Kidney (tissue), 14 donors: ENCODE data around the gene CFAP210. TPM values are rescaled to one million over a fixed set of nuclear protein-coding genes. Genes with fewer than 3 reads are reported as not detected.

Source experiments
- DNase-seq, 5 donors: peaks; one replicate each; pipeline ENCODE4 v3.0.0-alpha.2; 2013 to 2020
- FAIRE-seq: peaks from 2 replicates; lab custom pipeline; 2012; peaks lifted over from hg19 to GRCh38; lab: Jason Lieb, UNC
- H3K27ac ChIP-seq, 2 donors: one replicate each; pipeline ENCODE4 v1.7.0; 2013; ENCODE audit warnings: low read depth in 2 of 2, low read length in 2 of 2, inconsistent platforms in 1 of 2
- H3K27me3 ChIP-seq: one replicate; pipeline ENCODE4 v1.7.1; 2013; ENCODE audit warnings: low read length, inconsistent platforms; ENCODE audit not compliant: control insufficient read depth, insufficient read depth
- H3K36me3 ChIP-seq, 3 donors: one replicate each; pipeline versions ENCODE4 v1.7.0 to v1.7.1; 2013; ENCODE audit warnings: low read length in 3 of 3, control low read depth in 1 of 3, inconsistent platforms in 1 of 3; ENCODE audit not compliant: insufficient read depth in 3 of 3, control insufficient read depth in 2 of 3
- H3K4me1 ChIP-seq, 3 donors: one replicate each; pipeline versions ENCODE4 v1.7.0 to v1.7.1; 2013; ENCODE audit warnings: low read length in 3 of 3, inconsistent platforms in 1 of 3, low read depth in 1 of 3; ENCODE audit not compliant: control insufficient read depth in 2 of 3, insufficient read depth in 2 of 3
- H3K4me3 ChIP-seq, 3 donors: one replicate each; pipeline versions ENCODE4 v1.7.0 to v1.8.1; 2013; ENCODE audit warnings: low read length in 3 of 3, control low read depth in 1 of 3, inconsistent platforms in 1 of 3
- H3K9ac ChIP-seq, 3 donors: one replicate each; pipeline versions ENCODE4 v1.7.0 to v1.7.1; 2013; ENCODE audit warnings: low read length in 3 of 3, control low read depth in 1 of 3, inconsistent platforms in 1 of 3
- H3K9me3 ChIP-seq, 3 donors: one replicate each; pipeline versions ENCODE4 v1.7.0 to v1.7.1; 2013; ENCODE audit warnings: low read length in 3 of 3, control low read depth in 1 of 3, inconsistent platforms in 1 of 3; ENCODE audit not compliant: control insufficient read depth in 2 of 3, insufficient read depth in 1 of 3
- intact Hi-C: fragments of 100-400 bp; cut with DNase I; formaldehyde crosslinking; loops from one replicate; pipeline ENCODE4 v1.11.1; 2022
- polyA plus RNA-seq: library from polyadenylated mRNA; stranded (reverse); fragments of 350-450 nt; fragmentation: Illumina TruSeq; extraction: RNeasy Lipid Tissue Mini Kit (QIAGEN cat#74804); gene quantifications from one replicate; pipeline ENCODE4 v1.2.3, GENCODE V29; 2014; ENCODE audit warnings: low read depth, low replicate concordance; ENCODE audit not compliant: insufficient read depth
- total RNA-seq: library from RNA; stranded (reverse); fragmentation: NEBNext Ultra II Directional; extraction: Animal tissue kit (Norgen Biotek cat#: 25700); gene quantifications from one replicate; pipeline ENCODE4 v1.2.1, GENCODE V29; 2021
- TF ChIP-seq, protein P1 (sequence below): IDR thresholded peaks from 3 replicates; pipeline ENCODE4 v1.5.1; 2012; ENCODE audit warnings: mild to moderate bottlenecking, moderate library complexity, borderline replicate concordance; ENCODE audit not compliant: insufficient read depth; ENCODE audit errors: extremely low read depth
- donor health status: control.
- donor health status: control.
- donor health status: control.
- donor health status: control.
- donor health status: control.
- donor health status: DM: yes; HTN: yes; CAD: no.
- donor health status: Normal renal cell carcinoma (clear cell type).

CFAP210 gene
- total and polyA plus RNA-seq, 2 donors from 2014 or later, result 0.60 to 0.65 TPM

DNA sequence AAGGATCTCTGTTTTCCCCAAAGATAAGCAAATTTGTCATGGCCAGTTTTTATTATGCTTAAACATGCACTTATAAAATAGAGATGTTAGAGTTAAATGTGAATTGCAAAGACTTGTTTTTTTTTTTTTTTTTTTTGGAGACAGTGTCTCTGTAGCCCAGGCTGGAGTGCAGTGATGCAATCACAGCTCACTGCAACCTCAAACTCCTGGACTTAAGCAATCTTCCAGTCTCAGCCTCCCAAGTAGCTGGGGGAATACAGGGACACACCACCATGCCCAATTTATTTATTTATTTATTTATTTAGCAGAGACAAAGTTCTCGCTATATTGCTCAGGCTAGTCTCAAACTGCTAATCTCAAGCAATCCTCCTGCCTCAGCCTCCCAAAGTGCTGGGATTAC lies 15.1 kb upstream of the CFAP210 start:
- Histone ChIP-seq H3K9me3 (no peaks in the 10 kb centered on the region), H3K4me3 (no peak overlapping the region), H3K27me3 (no peaks in the 10 kb centered on the region), H3K9ac (no peak overlapping the region), H3K4me1 (peaks cover 0 to 2% (median 0%) of the 10 kb centered on the region in 3 donors), H3K36me3 (no peaks in the 10 kb centered on the region), H3K27ac (no peak overlapping the region)
- no peak for FAIRE-seq
- no peak for DNase-seq
- TF ChIP-seq, protein P1, sequence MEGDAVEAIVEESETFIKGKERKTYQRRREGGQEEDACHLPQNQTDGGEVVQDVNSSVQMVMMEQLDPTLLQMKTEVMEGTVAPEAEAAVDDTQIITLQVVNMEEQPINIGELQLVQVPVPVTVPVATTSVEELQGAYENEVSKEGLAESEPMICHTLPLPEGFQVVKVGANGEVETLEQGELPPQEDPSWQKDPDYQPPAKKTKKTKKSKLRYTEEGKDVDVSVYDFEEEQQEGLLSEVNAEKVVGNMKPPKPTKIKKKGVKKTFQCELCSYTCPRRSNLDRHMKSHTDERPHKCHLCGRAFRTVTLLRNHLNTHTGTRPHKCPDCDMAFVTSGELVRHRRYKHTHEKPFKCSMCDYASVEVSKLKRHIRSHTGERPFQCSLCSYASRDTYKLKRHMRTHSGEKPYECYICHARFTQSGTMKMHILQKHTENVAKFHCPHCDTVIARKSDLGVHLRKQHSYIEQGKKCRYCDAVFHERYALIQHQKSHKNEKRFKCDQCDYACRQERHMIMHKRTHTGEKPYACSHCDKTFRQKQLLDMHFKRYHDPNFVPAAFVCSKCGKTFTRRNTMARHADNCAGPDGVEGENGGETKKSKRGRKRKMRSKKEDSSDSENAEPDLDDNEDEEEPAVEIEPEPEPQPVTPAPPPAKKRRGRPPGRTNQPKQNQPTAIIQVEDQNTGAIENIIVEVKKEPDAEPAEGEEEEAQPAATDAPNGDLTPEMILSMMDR, result no peak
- intact Hi-C loops, result no loop called here

DNA sequence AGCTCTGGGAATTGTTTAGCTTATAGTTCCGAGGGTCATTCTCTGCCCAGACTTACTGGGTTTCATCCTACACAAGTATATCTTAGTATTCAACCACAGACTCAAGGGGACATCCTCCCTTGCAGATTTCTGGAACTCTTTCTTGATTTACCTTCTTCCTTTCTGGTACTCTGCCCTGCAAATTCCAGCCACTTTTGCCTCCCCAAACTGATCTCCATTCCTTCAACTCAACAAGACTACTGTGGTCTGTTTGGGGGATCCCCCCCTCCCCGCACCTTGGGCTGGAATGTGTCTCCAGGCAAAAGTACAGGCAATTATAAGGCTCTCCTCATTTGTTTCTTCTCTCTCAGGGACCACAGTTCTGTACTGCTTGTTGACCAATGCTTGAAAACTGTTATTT lies 13.4 kb upstream of the CFAP210 start:
- intact Hi-C loops, result no loop called here
- Histone ChIP-seq H3K9me3 (no peaks in the 10 kb centered on the region), H3K4me1 (peaks cover 0 to 2% (median 0%) of the 10 kb centered on the region in 3 donors), H3K27me3 (no peaks in the 10 kb centered on the region), H3K4me3 (no peak overlapping the region), H3K27ac (no peak overlapping the region), H3K9ac (no peak overlapping the region), H3K36me3 (no peaks in the 10 kb centered on the region)
- FAIRE-seq (no peak), DNase-seq (no peak)
- TF ChIP-seq, protein P1, result no peak

DNA sequence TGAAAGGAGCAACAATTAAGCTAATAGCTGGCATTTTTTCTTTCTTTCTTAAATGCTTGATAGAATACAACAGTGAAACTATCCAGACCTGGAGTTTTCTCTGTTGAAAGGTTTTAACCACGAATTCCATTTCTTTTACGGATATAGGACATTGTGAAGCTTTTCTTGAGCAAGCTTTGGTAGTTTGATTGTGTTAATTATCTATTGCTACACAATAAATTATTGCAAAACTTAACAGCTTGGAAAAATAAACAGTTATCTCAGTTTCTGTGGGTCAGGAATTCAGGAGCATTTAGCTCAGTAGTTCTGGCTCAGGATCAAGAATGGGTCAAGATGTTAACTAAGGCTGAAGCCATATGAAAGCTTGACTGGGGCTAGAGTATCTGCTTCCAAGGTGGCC lies 11.7 kb upstream of the CFAP210 start:
- Histone ChIP-seq H3K27me3 (no peaks in the 10 kb centered on the region), H3K9ac (no peak overlapping the region), H3K9me3 (no peaks in the 10 kb centered on the region), H3K36me3 (no peaks in the 10 kb centered on the region), H3K4me1 (peaks cover 0 to 2% (median 0%) of the 10 kb centered on the region in 3 donors), H3K4me3 (no peak overlapping the region), H3K27ac (no peak overlapping the region)
- peak in 1 of 5 donors; percentile 25 for DNase-seq
- TF ChIP-seq, protein P1, result no peak
- intact Hi-C loops, result no loop called here
- no peak for FAIRE-seq

DNA sequence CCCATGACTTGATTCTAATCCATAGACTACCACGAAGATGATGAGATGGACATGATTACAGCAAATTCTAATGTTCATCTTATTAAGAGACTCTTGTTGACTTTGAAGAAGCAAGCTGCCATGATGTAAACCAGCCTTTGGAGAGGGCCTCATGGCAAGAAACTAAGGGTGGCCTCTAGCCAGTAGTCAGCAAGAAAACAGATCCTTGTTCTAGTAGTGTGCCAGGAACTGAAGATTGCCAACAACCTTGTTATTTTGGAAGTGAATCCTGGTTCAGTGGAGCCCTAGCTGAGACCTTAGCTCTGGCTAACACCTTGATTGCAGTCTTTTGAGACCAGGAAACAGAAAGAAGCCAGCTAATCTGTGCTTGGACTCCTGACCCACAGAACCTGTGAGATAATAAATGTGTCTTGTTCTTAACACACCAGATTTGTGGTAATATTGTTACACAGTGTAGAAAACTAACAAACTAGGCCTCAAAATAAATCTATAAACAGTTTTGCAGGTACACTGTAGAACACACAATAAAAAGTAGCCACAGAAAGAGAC lies 10.0 kb upstream of the CFAP210 start:
- no peaks in the 10 kb centered on the region for H3K27me3 ChIP-seq
- FAIRE-seq (no peak), DNase-seq (no peak)
- H3K4me1 ChIP-seq, result peaks cover 0 to 2% (median 0%) of the 10 kb centered on the region in 3 donors
- no peak overlapping the region for H3K27ac ChIP-seq
- no peaks in the 10 kb centered on the region for H3K36me3 ChIP-seq
- no peaks in the 10 kb centered on the region for H3K9me3 ChIP-seq
- TF ChIP-seq, protein P1, result no peak
- H3K9ac ChIP-seq, result no peak overlapping the region
- no peak overlapping the region for H3K4me3 ChIP-seq
- intact Hi-C loops, result no loop called here
